ENCODE data around the gene TSPAN9.
A peak's percentile ranks its signal among the peaks of the same experiment; 100 is the strongest.

The TSPAN9 gene

GRCh38 chr12:3330976-3331510 is 253.9 kb downstream of the TSPAN9 start:
- no peak for DNase-seq
- in situ Hi-C loops (cut with HindIII; ENCODE audit: low pct_ligation_motif_present, low pct_unique_long_range_greater_than_20kb, low sequenced_read_pairs), result no loop called here

DNA sequence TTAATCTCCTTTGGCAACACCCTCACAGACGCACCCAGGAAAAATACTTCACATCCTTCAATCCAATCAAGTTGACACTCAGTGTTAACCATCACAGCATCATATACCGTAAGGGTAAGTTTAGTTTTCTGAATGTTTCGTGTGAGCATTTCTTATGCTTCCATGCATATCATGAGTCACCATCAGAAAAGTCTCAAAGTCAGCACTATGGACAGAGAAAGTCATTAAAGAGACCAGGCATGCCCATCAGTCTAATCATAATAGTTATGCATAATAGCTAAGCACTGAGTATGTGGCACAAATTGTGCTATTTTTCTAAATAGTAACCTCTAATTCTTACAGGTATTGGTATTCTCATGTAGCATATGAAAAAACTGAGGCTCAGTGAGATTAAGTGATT is 255.0 kb downstream of the TSPAN9 start:
- in situ Hi-C loops (cut with HindIII; ENCODE audit: low pct_ligation_motif_present, low pct_unique_long_range_greater_than_20kb, low sequenced_read_pairs), result no loop called here
- peak; percentile 46 for DNase-seq

- in situ Hi-C loops (cut with HindIII; ENCODE audit: low pct_ligation_motif_present, low pct_unique_long_range_greater_than_20kb, low sequenced_read_pairs), result no loop called here
- DNase-seq, result peak; percentile 45
Observed at GRCh38 chr12:3333583-3333982, 256.4 kb downstream of the TSPAN9 start.

DNA sequence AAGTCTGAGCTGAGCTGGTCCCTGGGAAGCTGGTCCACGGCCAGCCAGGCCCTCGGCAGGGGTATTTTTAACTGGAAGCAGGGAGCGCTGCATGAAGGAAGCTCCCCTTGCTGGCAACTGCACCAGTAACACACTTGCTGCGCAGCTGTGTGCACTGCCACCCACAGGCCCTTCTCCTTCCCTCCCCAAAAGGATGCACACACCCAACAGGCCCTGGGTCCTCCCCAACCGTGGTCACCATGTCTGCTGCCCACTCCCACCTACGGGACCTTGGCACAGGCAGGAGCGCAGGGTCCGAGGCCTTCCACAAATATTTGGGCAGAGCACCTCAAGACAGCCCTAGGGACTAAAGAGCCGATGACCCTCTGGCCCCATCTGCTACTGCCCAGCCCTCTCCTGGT is 256.8 kb downstream of the TSPAN9 start:
- no peak for DNase-seq

GRCh38 chr12:3335078-3335487 is 257.9 kb downstream of the TSPAN9 start:
- in situ Hi-C loops (cut with HindIII; ENCODE audit: low pct_ligation_motif_present, low pct_unique_long_range_greater_than_20kb, low sequenced_read_pairs), result no loop called here
- DNase-seq, result no peak

More for the DNA sequence above, 256.8 kb downstream of the TSPAN9 start:
- in situ Hi-C loops (cut with HindIII; ENCODE audit: low pct_ligation_motif_present, low pct_unique_long_range_greater_than_20kb, low sequenced_read_pairs), result no loop called here

Measured in ACHN (cell line).